Liver (tissue), 10 donors: ENCODE measurements around the gene MSH3. TPM values are rescaled to one million over a fixed set of nuclear protein-coding genes. Genes with fewer than 3 reads are reported as not detected.

Source experiments
- DNase-seq: peaks from one replicate; pipeline ENCODE4 v3.0.0-alpha.2; 2017; ENCODE audit warnings: low spot score
- H3K27ac ChIP-seq, 2 donors: one replicate each; pipeline ENCODE4 v1.7.0; 2013; ENCODE audit warnings: inconsistent platforms in 2 of 2, low read length in 2 of 2, control low read depth in 1 of 2, low read depth in 1 of 2, mild to moderate bottlenecking in 1 of 2
- H3K27me3 ChIP-seq, 4 donors: one replicate each; pipeline versions ENCODE4 v1.6.1 to v1.7.0; 2013; ENCODE audit warnings: low read length in 3 of 4, inconsistent platforms in 1 of 4, mild to moderate bottlenecking in 1 of 4, moderate library complexity in 1 of 4; ENCODE audit not compliant: control insufficient read depth in 4 of 4, insufficient read depth in 4 of 4
- H3K36me3 ChIP-seq, 4 donors: one replicate each; pipeline versions ENCODE4 v1.6.1 to v1.7.0; 2013; ENCODE audit warnings: low read length in 3 of 4, mild to moderate bottlenecking in 3 of 4, low read depth in 1 of 4, moderate library complexity in 1 of 4; ENCODE audit not compliant: control insufficient read depth in 4 of 4, insufficient read depth in 3 of 4
- H3K4me1 ChIP-seq, 4 donors: one replicate each; pipeline versions ENCODE4 v1.6.1 to v1.7.0; 2013; ENCODE audit warnings: low read length in 3 of 4, mild to moderate bottlenecking in 3 of 4, moderate library complexity in 1 of 4; ENCODE audit not compliant: control insufficient read depth in 4 of 4, insufficient read depth in 4 of 4
- H3K4me3 ChIP-seq, 3 donors: one replicate each; pipeline versions ENCODE4 v1.6.1 to v1.7.0; 2013; ENCODE audit warnings: low read length in 3 of 3, control low read depth in 1 of 3, low read depth in 1 of 3, mild to moderate bottlenecking in 1 of 3
- H3K9ac ChIP-seq, 2 donors: one replicate each; pipeline ENCODE4 v1.7.0; 2013; ENCODE audit warnings: low read length in 2 of 2, mild to moderate bottlenecking in 2 of 2, moderate library complexity in 2 of 2, control low read depth in 1 of 2, low read depth in 1 of 2
- H3K9me3 ChIP-seq, 4 donors: one replicate each; pipeline versions ENCODE4 v1.6.1 to v1.7.0; 2013; ENCODE audit warnings: low read length in 3 of 4; ENCODE audit not compliant: control insufficient read depth in 4 of 4
- ATF3 ChIP-seq: IDR thresholded peaks from 2 replicates; pipeline ENCODE4 v1.6.1; 2016; ENCODE audit warnings: antibody characterized with exemption
- FOXA1 ChIP-seq: IDR thresholded peaks from 2 replicates; pipeline ENCODE4 v1.6.1; 2016; ENCODE audit warnings: antibody characterized with exemption
- HNF4A ChIP-seq, 2 donors: conservative IDR thresholded peaks; 2 replicates each; pipeline ENCODE4 v1.6.1; 2016; ENCODE audit warnings: antibody characterized with exemption in 2 of 2, mild to moderate bottlenecking in 2 of 2
- HNF4G ChIP-seq: IDR thresholded peaks from 2 replicates; pipeline ENCODE4 v1.6.1; 2016; ENCODE audit warnings: antibody characterized with exemption
- JUND ChIP-seq, 2 donors: IDR thresholded peaks; 2 replicates each; pipeline ENCODE4 v1.6.1; 2016; ENCODE audit warnings: antibody characterized with exemption in 2 of 2
- MAX ChIP-seq: IDR thresholded peaks from 2 replicates; pipeline ENCODE4 v1.6.1; 2016; ENCODE audit warnings: antibody characterized with exemption
- NR2F2 ChIP-seq: IDR thresholded peaks from 2 replicates; pipeline ENCODE4 v1.6.1; 2016; ENCODE audit warnings: antibody characterized with exemption
- RAD21 ChIP-seq, 2 donors: IDR thresholded peaks; 2 replicates each; pipeline ENCODE4 v1.6.1; 2016; ENCODE audit warnings: antibody characterized with exemption in 2 of 2, mild to moderate bottlenecking in 2 of 2
- RXRA ChIP-seq, 2 donors: IDR thresholded peaks; 2 replicates each; pipeline ENCODE4 v1.6.1; 2017 to 2018; ENCODE audit warnings: antibody characterized with exemption in 2 of 2, mild to moderate bottlenecking in 1 of 2
- WGBS: extraction: QIAGEN DNeasy Blood & Tissue Kit; methylation state at CpG from one replicate; pipeline ENCODE4 v1.1.7; 2013; 5-methylcytosine and 5-hydroxymethylcytosine counted together
- polyA plus RNA-seq, 2 donors: library from polyadenylated mRNA; stranded (reverse) in 1 of 2; unstranded in 1 of 2; fragments of 200-250 nt in 1 of 2; fragments of >200 nt in 1 of 2; fragmentation: Nextera tagmentation in 1 of 2; extraction: Ambion mirVana in 1 of 2; gene quantifications; one replicate each; pipeline versions ENCODE4 v1.2.1 to v1.2.3, GENCODE V29; 2013 to 2015
- small RNA-seq: library from RNA; depleted of rRNA; stranded (forward); fragments of <200 nt; gene quantifications from one replicate; pipeline ENCODE3, GENCODE V24; 2014
- total RNA-seq, 2 donors: library from RNA; depleted of rRNA; stranded (reverse); fragments of >200 nt; gene quantifications; one replicate each; pipeline ENCODE4 v1.2.3, GENCODE V29; 2014
- donor health status: healthy.
- donor health status: healthy.
- donor health status: healthy.
- donor health status: healthy.
- donor health status: healthy.

Gene MSH3
- total and polyA plus RNA-seq, 4 donors, result 3.0 to 19.1 (median 7.9) TPM

- no peaks in the 10 kb centered on the region for H3K27me3 ChIP-seq
- H3K9ac ChIP-seq, result no peak overlapping the region
- 29% methylated on average over 1 of the region's 1 CpG for WGBS
- no peaks in the 10 kb centered on the region for H3K4me1 ChIP-seq
- TF ChIP-seq RAD21 (IDR thresholded peaks at IDR 0.05) (peak in 1 of 2 donors; percentile 26), HNF4A (conservative IDR thresholded peaks at IDR 0.05) (peak in 1 of 2 donors; percentile 50), MAX (no peak), JUND (IDR thresholded peaks at IDR 0.05) (no peak), NR2F2 (no peak), ATF3 (peak; percentile 23), RXRA (IDR thresholded peaks at IDR 0.05) (peak; percentile 15 to 78), FOXA1 (no peak), HNF4G (no peak)
- DNase-seq, result no peak
- H3K36me3 ChIP-seq, result no peaks in the 10 kb centered on the region
- no peak overlapping the region for H3K4me3 ChIP-seq
- no peaks in the 10 kb centered on the region for H3K9me3 ChIP-seq
- H3K27ac ChIP-seq, result no peak overlapping the region
Measured at GRCh38 chr5:80925931-80926330, 271.5 kb downstream of the MSH3 start.

Small RNA genes within 50 kb of the gene (small RNA-seq; reads per million reads assigned to genes)
- not detected for gene MTRNR2L2

Other genes starting within 250 kb of the MSH3 start
- 10 to 100 TPM; 16.1 to 26.3 TPM for gene ZFYVE16, start 246.6 kb upstream of the MSH3 start, total RNA-seq
- 1 to 10 TPM; 6.0 to 7.2 TPM for gene ZFYVE16, start 246.6 kb upstream of the MSH3 start, polyA plus RNA-seq
- gene FAM151B, start 166.6 kb upstream of the MSH3 start, total RNA-seq, result 1 to 10 TPM; 2.0 to 3.0 TPM
- gene FAM151B, start 166.6 kb upstream of the MSH3 start, polyA plus RNA-seq, result under 1 TPM; 0.43 to 0.71 TPM
- gene ANKRD34B, start 84.4 kb upstream of the MSH3 start, total RNA-seq, result under 1 TPM in 1 of 2 donors, not detected in 1; 0.05 TPM
- under 1 TPM in 1 of 2 donors, not detected in 1; 0.04 TPM for gene ANKRD34B, start 84.4 kb upstream of the MSH3 start, polyA plus RNA-seq
- 10 to 100 TPM; 16.7 to 57.7 TPM for gene DHFR, start 331 bp downstream of the MSH3 start, total RNA-seq
- gene DHFR, start 331 bp downstream of the MSH3 start, polyA plus RNA-seq, result 10 to 100 TPM in 1 of 2 donors, 1 to 10 TPM in 1; 8.9 to 10.1 TPM